GM23338 (cell line): ENCODE results near the gene RAD51. TPM values are rescaled to one million over a fixed set of nuclear protein-coding genes. Genes with fewer than 3 reads are reported as not detected.
A peak's percentile ranks its signal among the peaks of the same experiment; 100 is the strongest.

Source experiments
- ATAC-seq: fragments of 200-7000 bp; cut with Tn5 transposase; 3 replicates; pipeline ENCODE4 v1.9.1; 2020
- DNase-seq: peaks from one replicate; pipeline ENCODE4 v3.0.0-alpha.2; 2015; ENCODE audit warnings: low spot score
- H2AFZ ChIP-seq: fragments of 200-600 bp; sonication (generic); 2 replicates; pipeline ENCODE4 v1.8.0; 2016; ENCODE audit warnings: antibody characterized with exemption, mild to moderate bottlenecking, moderate library complexity
- H3F3A ChIP-seq: fragments of 200-600 bp; sonication (generic); replicated peaks from 2 replicates; pipeline ENCODE4 v1.8.0; 2017; ENCODE audit warnings: antibody characterized with exemption, mixed run types, low read depth
- H3K27ac ChIP-seq: fragments of 200-600 bp; sonication (generic); 2 replicates; pipeline ENCODE4 v1.6.1; 2016; ENCODE audit warnings: low read depth
- H3K27me3 ChIP-seq: fragments of 200-600 bp; sonication (generic); 2 replicates; pipeline ENCODE4 v1.8.0; 2016; ENCODE audit warnings: mild to moderate bottlenecking, mixed run types, moderate library complexity; ENCODE audit not compliant: insufficient read depth
- H3K36me3 ChIP-seq: fragments of 200-600 bp; sonication (generic); 2 replicates; pipeline ENCODE4 v1.8.0; 2016; ENCODE audit warnings: mild to moderate bottlenecking; ENCODE audit not compliant: insufficient read depth
- H3K4me1 ChIP-seq: fragments of 200-600 bp; sonication (generic); 2 replicates; pipeline ENCODE4 v1.8.0; 2016; ENCODE audit warnings: mild to moderate bottlenecking, moderate library complexity; ENCODE audit not compliant: insufficient read depth
- H3K4me2 ChIP-seq: fragments of 200-600 bp; sonication (generic); 2 replicates; pipeline ENCODE4 v1.7.1; 2017; ENCODE audit warnings: mixed run types
- H3K4me3 ChIP-seq: fragments of 200-600 bp; sonication (generic); 2 replicates; pipeline ENCODE4 v1.6.1; 2016; ENCODE audit warnings: mixed run types
- H3K79me2 ChIP-seq: fragments of 200-600 bp; sonication (generic); replicated peaks from 2 replicates; pipeline ENCODE4 v1.8.0; 2017; ENCODE audit warnings: mild to moderate bottlenecking; ENCODE audit not compliant: insufficient read depth
- H3K9me2 ChIP-seq: fragments of 200-600 bp; sonication (generic); 2 replicates; pipeline ENCODE4 v1.8.0; 2017; ENCODE audit not compliant: insufficient read depth
- H4K20me1 ChIP-seq: fragments of 200-600 bp; sonication (generic); replicated peaks from 2 replicates; pipeline ENCODE4 v1.8.0; 2017; ENCODE audit warnings: mild to moderate bottlenecking; ENCODE audit not compliant: insufficient read depth
- H3K27ac Mint-ChIP-seq: 2 replicates; pipeline ENCODE4 v1.8.0; 2020; ENCODE audit warnings: inconsistent platforms, mild to moderate bottlenecking, moderate library complexity, mixed read lengths
- H3K27me3 Mint-ChIP-seq: 3 replicates; pipeline ENCODE4 v1.8.0; 2022; ENCODE audit warnings: low read depth, mild to moderate bottlenecking, moderate library complexity, mixed read lengths, inconsistent platforms; ENCODE audit not compliant: insufficient read depth, poor library complexity
- H3K36me3 Mint-ChIP-seq: 3 replicates; pipeline ENCODE4 v1.8.0; 2021; ENCODE audit warnings: low read depth, mild to moderate bottlenecking, inconsistent platforms, moderate library complexity, mixed read lengths
- H3K4me1 Mint-ChIP-seq: 3 replicates; pipeline ENCODE4 v1.8.0; 2020; ENCODE audit warnings: mild to moderate bottlenecking, inconsistent platforms, mixed read lengths
- H3K4me3 Mint-ChIP-seq: 3 replicates; pipeline ENCODE4 v1.8.0; 2021; ENCODE audit warnings: moderate library complexity, mild to moderate bottlenecking, inconsistent platforms, mixed read lengths
- H3K9me3 Mint-ChIP-seq: 3 replicates; pipeline ENCODE4 v1.8.0; 2020; ENCODE audit warnings: moderate library complexity, mild to moderate bottlenecking, inconsistent platforms, mixed read lengths
- CREB1 ChIP-seq: fragments of 250-450 bp; sonication (Bioruptor Pico); IDR thresholded peaks from 2 replicates; pipeline ENCODE4 v1.5.0; 2020; ENCODE audit warnings: low read depth, mild to moderate bottlenecking, moderate library complexity
- CTCF ChIP-seq, 2 experiments: fragments of 200-600 bp in 1 of 2; sonication (generic) in 1 of 2; conservative IDR thresholded peaks; 2 replicates each; pipeline versions ENCODE4 v1.5.1 to v1.6.1; 2016 to 2017; ENCODE audit warnings: antibody characterized with exemption in 2 of 2, low read depth in 2 of 2, mild to moderate bottlenecking in 2 of 2, moderate library complexity in 1 of 2
- ETS1 ChIP-seq: IDR thresholded peaks from 2 replicates; pipeline ENCODE4 v1.6.1; 2016; ENCODE audit warnings: antibody characterized with exemption
- EZH2 ChIP-seq: fragments of 200-600 bp; sonication (generic); IDR thresholded peaks from one replicate; pipeline ENCODE4 v1.8.0; 2017; ENCODE audit warnings: antibody characterized with exemption, mild to moderate bottlenecking, low read depth; ENCODE audit not compliant: unreplicated experiment
- EZH2phosphoT487 ChIP-seq: fragments of 200-600 bp; sonication (generic); IDR thresholded peaks from one replicate; pipeline ENCODE4 v1.8.1; 2018; ENCODE audit warnings: antibody characterized with exemption; ENCODE audit not compliant: unreplicated experiment
- JUNB ChIP-seq: IDR thresholded peaks from one replicate; pipeline ENCODE4 v1.6.1; 2016; ENCODE audit warnings: antibody characterized with exemption; ENCODE audit not compliant: unreplicated experiment
- POLR2AphosphoS5 ChIP-seq: IDR thresholded peaks from 2 replicates; pipeline ENCODE4 v1.6.1; 2016; ENCODE audit warnings: antibody characterized with exemption, low read depth
- STAT1 ChIP-seq: IDR thresholded peaks from one replicate; pipeline ENCODE4 v1.6.1; 2016; ENCODE audit warnings: antibody characterized with exemption; ENCODE audit not compliant: unreplicated experiment
- ZNF114 ChIP-seq: fragments of 250-450 bp; sonication (Bioruptor Pico); IDR thresholded peaks from 2 replicates; pipeline ENCODE4 v1.5.0; 2020; ENCODE audit warnings: mild to moderate bottlenecking, moderate library complexity
- ZNF331 ChIP-seq: fragments of 250-450 bp; sonication (Bioruptor Pico); IDR thresholded peaks from 2 replicates; pipeline ENCODE4 v1.5.0; 2020; ENCODE audit warnings: low read depth, mild to moderate bottlenecking, moderate library complexity
- ZNF462 ChIP-seq: fragments of 250-450 bp; sonication (Bioruptor Pico); IDR thresholded peaks from 2 replicates; pipeline ENCODE4 v1.5.0; 2020; ENCODE audit warnings: mild to moderate bottlenecking, moderate library complexity
- polyA plus RNA-seq: library from polyadenylated mRNA; unstranded; fragments of >200 nt; fragmentation: Nextera tagmentation; extraction: Ambion mirVana; gene quantifications from 2 replicates; pipeline ENCODE4 v1.2.1, GENCODE V29; 2016
- total RNA-seq: library from RNA; depleted of rRNA; stranded (reverse); fragments of >200 nt; shearing (Covaris generic); gene quantifications from 2 replicates; pipeline ENCODE4 v1.2.3, GENCODE V29; 2014

The RAD51 gene
- total and polyA plus RNA-seq, 2 experiments from 2014 or later, result 20.3 to 26.2 TPM

- H3K27me3 Mint-ChIP-seq, result peaks cover 9% of the 10 kb centered on the region
- no peak overlapping the region for H3K4me3 Mint-ChIP-seq
- ATAC-seq (no peak), DNase-seq (no peak)
- H3K27me3 ChIP-seq, result no peaks in the 10 kb centered on the region
- no peak overlapping the region for H3K4me3 ChIP-seq
- TF ChIP-seq STAT1 (no peak), POLR2AphosphoS5 (no peak), ETS1 (no peak)
- no peaks in the 10 kb centered on the region for H3K9me3 Mint-ChIP-seq
- H3K36me3 Mint-ChIP-seq, result peaks cover 67% of the 10 kb centered on the region
- H3K79me2 ChIP-seq, result no peaks in the 10 kb centered on the region
- H3K27ac ChIP-seq, result 0 out of 2 replicates have a peak overlapping the region, but pooled peaks have one; percentile 60
- H3K9me2 ChIP-seq, result no peaks in the 10 kb centered on the region
- no peak overlapping the region for H3K4me2 ChIP-seq
- 0 out of 2 replicates have a peak, but pooled peaks cover 9% of the 10 kb centered on the region for H3F3A ChIP-seq
- peaks cover 33% of the 10 kb centered on the region for H3K36me3 ChIP-seq
- H4K20me1 ChIP-seq, result peaks cover 10% of the 10 kb centered on the region; the same call in 1 of the 2 replicates
- H3K4me1 ChIP-seq, result peaks cover 27% of the 10 kb centered on the region
- H3K4me1 Mint-ChIP-seq, result peaks cover 35% of the 10 kb centered on the region
- H2AFZ ChIP-seq, result no peak overlapping the region
- H3K27ac Mint-ChIP-seq, result no peak overlapping the region; the same call in 1 of the 2 replicates
Observed at GRCh38 chr15:40737048-40737447, 42.1 kb downstream of the RAD51 start.

- Histone ChIP-seq H3K27me3 (no peaks in the 10 kb centered on the region), H3K27ac (peak overlapping the region; percentile 69), H3K9me2 (no peaks in the 10 kb centered on the region), H2AFZ (no peak overlapping the region), H3K36me3 (peaks cover 30% of the 10 kb centered on the region), H3F3A (0 out of 2 replicates have a peak, but pooled peaks cover 9% of the 10 kb centered on the region), H3K79me2 (no peaks in the 10 kb centered on the region), H4K20me1 (peaks cover 10% of the 10 kb centered on the region; the same call in 1 of the 2 replicates), H3K4me1 (peaks cover 27% of the 10 kb centered on the region), H3K4me3 (no peak overlapping the region), H3K4me2 (peak overlapping the region; percentile 56)
- DNase-seq, result peak; percentile 80
- ATAC-seq, result peak; percentile 83
- Mint-ChIP-seq H3K9me3 (no peaks in the 10 kb centered on the region), H3K4me3 (peak overlapping the region; percentile 53; the same call in 2 of the 3 replicates), H3K36me3 (peaks cover 66% of the 10 kb centered on the region), H3K27ac (peak overlapping the region; percentile 90), H3K4me1 (peaks cover 35% of the 10 kb centered on the region), H3K27me3 (peaks cover 9% of the 10 kb centered on the region)
- TF ChIP-seq STAT1 (no peak), POLR2AphosphoS5 (no peak), EZH2phosphoT487 (no peak), CTCF (conservative IDR thresholded peaks at IDR 0.05; ENCODE audit: low read depth in 2 of 2) (no peak), ZNF114 (CRISPR knock-in tag) (no peak), JUNB (no peak), ZNF462 (CRISPR knock-in tag) (no peak), EZH2 (no peak), ZNF331 (CRISPR knock-in tag) (no peak), CREB1 (CRISPR knock-in tag) (no peak)
Observed at GRCh38 chr15:40739047-40739446, 44.1 kb downstream of the RAD51 start.
